ENCODE data around the gene AMACR.
A peak's percentile ranks its signal among the peaks of the same experiment; 100 is the strongest.

Gene AMACR

DNA sequence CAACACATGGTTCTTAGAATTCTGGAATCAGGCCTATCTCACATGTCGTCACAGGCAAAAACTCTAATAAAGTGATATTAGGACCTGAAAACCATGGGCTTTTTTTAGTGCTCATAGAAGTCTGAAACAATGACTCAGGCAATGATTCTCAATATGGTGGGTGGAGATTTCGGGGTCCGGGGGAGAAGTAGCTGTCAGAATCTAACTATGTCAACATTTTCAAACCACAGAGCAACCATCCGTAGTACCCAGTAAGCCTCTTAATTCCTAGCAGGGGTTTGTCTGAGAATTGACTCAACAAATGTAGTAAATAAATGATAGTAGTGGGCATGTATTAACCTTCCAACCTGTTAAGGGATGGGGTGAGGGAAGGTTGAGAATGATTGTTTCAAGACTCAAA is 2.6 kb downstream of the AMACR start:
- H3K4me1 ChIP-seq (ENCODE audit: control insufficient read depth, insufficient read depth, low read length) = peaks cover 33% of the 10 kb centered on the region
- no peak for DNase-seq (ENCODE audit: low read depth)
- H3K9me3 ChIP-seq (ENCODE audit: control insufficient read depth, low read length) = no peaks in the 10 kb centered on the region
- no peak overlapping the region for H3K9ac ChIP-seq (ENCODE audit: low read length)
- no peaks in the 10 kb centered on the region for H3K27me3 ChIP-seq (replicated peaks; ENCODE audit: control insufficient read depth, insufficient read depth, low read length)
- peaks cover 16% of the 10 kb centered on the region for H3K36me3 ChIP-seq (ENCODE audit: control insufficient read depth, insufficient read depth, low read length, severe bottlenecking)
- H3K4me3 ChIP-seq (ENCODE audit: low read length) = no peak overlapping the region

DNA sequence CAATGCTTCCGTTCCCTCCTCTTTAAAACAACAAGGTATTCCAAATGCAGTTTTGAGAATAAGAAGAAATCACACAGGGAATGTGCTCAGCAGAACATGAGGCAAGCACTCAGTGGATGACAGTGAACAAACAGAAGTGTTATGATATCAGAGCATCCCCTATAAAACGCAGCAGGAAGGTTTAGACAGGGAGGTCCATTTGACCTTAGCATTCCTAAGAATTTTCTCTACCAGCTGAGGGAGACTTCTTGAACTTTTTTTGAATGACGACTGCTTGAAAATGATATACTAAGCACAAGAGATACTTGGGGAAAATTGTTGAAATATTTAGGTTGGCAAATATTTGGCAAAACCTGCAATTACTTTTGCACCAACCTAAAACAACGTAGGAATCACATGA is 3.9 kb downstream of the AMACR start:
- Histone ChIP-seq H3K9ac (ENCODE audit: low read length) (no peak overlapping the region), H3K4me1 (ENCODE audit: control insufficient read depth, insufficient read depth, low read length) (peaks cover 26% of the 10 kb centered on the region), H3K27me3 (replicated peaks; ENCODE audit: control insufficient read depth, insufficient read depth, low read length) (no peaks in the 10 kb centered on the region), H3K9me3 (ENCODE audit: control insufficient read depth, low read length) (no peaks in the 10 kb centered on the region), H3K36me3 (ENCODE audit: control insufficient read depth, insufficient read depth, low read length, severe bottlenecking) (peaks cover 16% of the 10 kb centered on the region), H3K4me3 (ENCODE audit: low read length) (no peak overlapping the region)
- no peak for DNase-seq (ENCODE audit: low read depth)

DNA sequence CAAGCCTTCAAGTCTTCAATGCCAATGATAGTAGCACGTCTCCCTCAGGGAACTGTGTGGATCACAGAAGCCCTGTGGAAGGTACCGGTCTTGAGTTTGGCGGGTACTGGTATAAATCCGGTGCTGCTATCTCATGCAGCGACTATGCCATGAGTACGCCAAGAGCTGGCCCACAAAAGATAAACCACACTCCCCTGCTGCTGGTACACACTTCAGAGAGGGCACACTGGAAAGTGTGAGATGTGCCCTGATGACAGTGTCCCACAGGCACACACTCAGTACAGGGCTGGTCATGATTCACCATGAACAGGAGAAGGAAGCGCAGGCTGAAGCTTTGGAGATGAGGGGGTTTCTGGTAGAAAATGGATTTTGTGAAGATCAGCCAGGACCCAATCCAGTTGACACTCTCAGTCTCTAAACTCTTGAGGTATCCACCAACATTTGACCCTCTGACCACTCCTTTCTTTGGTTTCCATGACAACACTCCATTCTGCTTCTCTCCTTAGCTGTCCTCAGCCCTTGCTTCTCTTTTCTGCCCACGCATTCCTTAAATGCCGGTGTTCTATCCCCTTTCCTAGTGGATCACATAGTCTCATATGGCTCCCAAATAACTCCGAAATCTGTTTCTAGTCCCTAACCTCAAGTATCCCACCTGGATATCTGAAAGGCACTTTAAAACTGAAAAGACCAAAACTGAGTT is 5.1 kb downstream of the AMACR start:
- no peak overlapping the region for H3K9ac ChIP-seq (ENCODE audit: low read length)
- H3K27me3 ChIP-seq (replicated peaks; ENCODE audit: control insufficient read depth, insufficient read depth, low read length) = no peaks in the 10 kb centered on the region
- peaks cover 16% of the 10 kb centered on the region for H3K36me3 ChIP-seq (ENCODE audit: control insufficient read depth, insufficient read depth, low read length, severe bottlenecking)
- no peak for DNase-seq (ENCODE audit: low read depth)
- peaks cover 22% of the 10 kb centered on the region for H3K4me1 ChIP-seq (ENCODE audit: control insufficient read depth, insufficient read depth, low read length)
- H3K4me3 ChIP-seq (ENCODE audit: low read length) = no peak overlapping the region
- H3K9me3 ChIP-seq (ENCODE audit: control insufficient read depth, low read length) = no peaks in the 10 kb centered on the region

DNA sequence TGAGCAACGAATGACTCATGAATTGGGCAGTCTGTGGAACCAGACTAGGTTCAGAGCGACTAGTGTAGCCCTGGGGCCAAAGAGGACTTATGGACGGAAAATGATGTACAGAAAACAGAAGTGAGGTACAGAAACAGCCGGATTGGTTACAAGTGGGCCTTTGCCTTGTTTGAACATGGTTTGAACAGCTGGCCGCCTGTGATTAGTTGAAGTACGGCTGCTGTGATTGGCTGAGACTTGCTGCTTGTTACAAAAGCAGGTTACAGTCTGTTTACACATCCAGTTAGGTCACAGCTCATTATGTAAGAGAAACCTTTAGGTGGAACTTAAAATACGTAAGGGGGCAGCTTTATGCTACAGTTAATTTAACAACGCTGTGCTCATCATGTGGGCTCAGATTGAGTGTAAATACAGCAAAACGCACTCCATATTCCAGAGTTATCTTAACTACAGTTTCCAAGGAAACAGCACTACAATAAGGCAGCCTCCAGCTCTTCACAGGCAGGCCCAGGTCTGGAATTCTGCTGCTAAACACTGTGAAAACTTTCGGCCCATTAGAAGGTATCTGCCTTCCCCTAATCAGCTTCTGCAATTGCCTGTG is 6.5 kb downstream of the AMACR start:
- H3K9me3 ChIP-seq (ENCODE audit: control insufficient read depth, low read length) = no peaks in the 10 kb centered on the region
- H3K36me3 ChIP-seq (ENCODE audit: control insufficient read depth, insufficient read depth, low read length, severe bottlenecking) = peaks cover 16% of the 10 kb centered on the region
- peaks cover 16% of the 10 kb centered on the region for H3K4me1 ChIP-seq (ENCODE audit: control insufficient read depth, insufficient read depth, low read length)
- H3K4me3 ChIP-seq (ENCODE audit: low read length) = no peak overlapping the region
- H3K27me3 ChIP-seq (replicated peaks; ENCODE audit: control insufficient read depth, insufficient read depth, low read length) = no peaks in the 10 kb centered on the region
- no peak overlapping the region for H3K9ac ChIP-seq (ENCODE audit: low read length)
- DNase-seq (ENCODE audit: low read depth) = no peak

DNA sequence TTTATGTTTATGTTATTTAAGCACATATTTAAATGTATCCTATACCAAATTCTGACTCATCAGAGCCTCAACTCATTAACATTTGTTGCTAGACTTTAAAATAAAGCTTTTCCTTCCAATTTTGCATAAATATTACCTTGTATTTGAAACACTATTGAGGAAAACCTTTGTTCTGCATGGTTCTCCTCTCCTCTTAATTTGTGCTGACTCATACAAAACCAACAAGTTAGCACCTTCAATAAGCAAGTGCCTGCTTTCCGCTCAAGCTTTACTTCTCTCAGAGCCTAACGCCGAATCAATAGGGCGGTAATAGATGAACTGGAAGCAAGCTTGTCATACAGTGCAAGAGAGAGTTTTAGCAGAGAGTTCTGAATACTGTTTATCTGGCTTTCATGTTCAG is 7.9 kb downstream of the AMACR start:
- H3K9ac ChIP-seq (ENCODE audit: low read length) = no peak overlapping the region
- DNase-seq (ENCODE audit: low read depth) = no peak
- peaks cover 19% of the 10 kb centered on the region for H3K4me1 ChIP-seq (ENCODE audit: control insufficient read depth, insufficient read depth, low read length)
- H3K36me3 ChIP-seq (ENCODE audit: control insufficient read depth, insufficient read depth, low read length, severe bottlenecking) = peaks cover 16% of the 10 kb centered on the region
- no peak overlapping the region for H3K4me3 ChIP-seq (ENCODE audit: low read length)
- no peaks in the 10 kb centered on the region for H3K9me3 ChIP-seq (ENCODE audit: control insufficient read depth, low read length)
- no peaks in the 10 kb centered on the region for H3K27me3 ChIP-seq (replicated peaks; ENCODE audit: control insufficient read depth, insufficient read depth, low read length)

DNA sequence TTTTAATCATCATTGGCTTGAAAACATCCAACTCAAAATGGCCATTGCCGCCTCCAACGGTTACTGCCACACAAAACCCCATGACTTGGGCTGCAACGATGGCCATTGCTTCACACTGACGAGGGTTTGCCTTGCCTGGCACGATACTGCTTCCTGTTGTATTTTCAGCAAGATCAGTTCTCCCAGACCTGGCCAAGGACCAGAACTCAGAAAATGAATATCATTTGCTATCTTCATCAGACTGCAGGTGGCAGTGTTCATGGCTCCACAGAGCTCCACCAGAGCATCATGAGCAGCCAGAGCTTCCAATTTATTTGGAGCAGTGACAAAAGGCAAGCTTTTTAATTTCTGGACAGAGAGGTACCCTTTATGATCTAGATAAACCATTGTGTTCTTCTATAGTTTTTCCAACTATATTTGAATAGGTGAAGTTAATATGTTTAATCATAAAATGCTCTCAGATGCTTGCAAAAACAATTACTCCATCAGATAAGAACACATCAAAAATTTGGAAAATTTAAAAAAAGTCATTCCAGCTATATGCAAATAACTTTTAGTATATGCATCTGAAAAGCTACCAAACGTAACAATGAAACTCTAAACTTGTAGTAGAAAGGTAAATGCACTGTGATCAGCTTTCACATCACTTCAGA is 10.4 kb downstream of the AMACR start:
- H3K9me3 ChIP-seq (ENCODE audit: control insufficient read depth, low read length) = no peaks in the 10 kb centered on the region
- no peak overlapping the region for H3K9ac ChIP-seq (ENCODE audit: low read length)
- no peaks in the 10 kb centered on the region for H3K36me3 ChIP-seq (ENCODE audit: control insufficient read depth, insufficient read depth, low read length, severe bottlenecking)
- no peaks in the 10 kb centered on the region for H3K27me3 ChIP-seq (replicated peaks; ENCODE audit: control insufficient read depth, insufficient read depth, low read length)
- peak overlapping the region; percentile 13 for H3K4me3 ChIP-seq (ENCODE audit: low read length)
- peak; percentile 91 for DNase-seq (ENCODE audit: low read depth)
- peaks cover 23% of the 10 kb centered on the region for H3K4me1 ChIP-seq (ENCODE audit: control insufficient read depth, insufficient read depth, low read length)

DNA sequence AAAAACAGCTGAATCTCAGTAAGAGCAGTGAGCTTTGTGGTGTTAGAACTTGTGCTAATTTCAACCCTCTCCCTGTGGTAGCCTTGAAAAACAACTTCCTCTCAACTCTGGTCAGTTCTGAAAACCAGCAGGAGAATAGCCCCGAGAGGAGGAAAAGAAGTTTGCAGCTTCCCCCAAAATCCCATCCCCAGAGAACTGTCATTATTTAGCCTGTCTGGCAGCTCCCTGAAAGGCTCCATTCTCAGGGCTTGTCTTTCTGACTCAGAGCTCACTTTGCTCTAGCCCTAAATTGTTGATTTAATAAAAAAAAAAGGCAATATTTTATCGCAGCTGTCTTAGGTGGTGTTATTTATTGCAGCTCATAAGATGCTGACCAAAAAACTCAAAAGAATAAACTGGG is 12.0 kb downstream of the AMACR start:
- Histone ChIP-seq H3K36me3 (ENCODE audit: control insufficient read depth, insufficient read depth, low read length, severe bottlenecking) (no peaks in the 10 kb centered on the region), H3K9ac (ENCODE audit: low read length) (no peak overlapping the region), H3K27me3 (replicated peaks; ENCODE audit: control insufficient read depth, insufficient read depth, low read length) (no peaks in the 10 kb centered on the region), H3K9me3 (ENCODE audit: control insufficient read depth, low read length) (no peaks in the 10 kb centered on the region), H3K4me3 (ENCODE audit: low read length) (no peak overlapping the region), H3K4me1 (ENCODE audit: control insufficient read depth, insufficient read depth, low read length) (peaks cover 16% of the 10 kb centered on the region)
- no peak for DNase-seq (ENCODE audit: low read depth)

DNA sequence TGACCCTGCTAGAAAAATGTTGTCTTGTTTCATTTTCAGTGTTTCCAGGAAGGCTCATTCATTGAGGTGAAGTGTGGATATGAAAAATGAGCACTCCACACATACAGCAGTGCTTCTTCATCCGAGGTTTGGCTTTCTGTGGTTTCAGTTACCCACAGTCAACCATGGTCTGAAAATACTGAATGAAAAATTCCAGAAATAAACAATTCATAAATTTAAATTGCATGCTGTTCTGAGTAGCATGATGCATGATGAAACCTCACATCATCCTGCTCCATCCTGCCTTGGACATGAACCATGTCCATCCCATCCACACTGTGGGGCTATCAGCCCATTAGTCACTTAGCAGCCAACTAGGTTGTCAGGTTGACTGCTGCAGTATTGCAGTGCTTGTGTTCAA is 13.0 kb downstream of the AMACR start:
- H3K4me1 ChIP-seq (ENCODE audit: control insufficient read depth, insufficient read depth, low read length) = peaks cover 16% of the 10 kb centered on the region
- no peaks in the 10 kb centered on the region for H3K36me3 ChIP-seq (ENCODE audit: control insufficient read depth, insufficient read depth, low read length, severe bottlenecking)
- no peak overlapping the region for H3K4me3 ChIP-seq (ENCODE audit: low read length)
- peak; percentile 60 for DNase-seq (ENCODE audit: low read depth)
- H3K9me3 ChIP-seq (ENCODE audit: control insufficient read depth, low read length) = no peaks in the 10 kb centered on the region
- H3K27me3 ChIP-seq (replicated peaks; ENCODE audit: control insufficient read depth, insufficient read depth, low read length) = no peaks in the 10 kb centered on the region
- no peak overlapping the region for H3K9ac ChIP-seq (ENCODE audit: low read length)

DNA sequence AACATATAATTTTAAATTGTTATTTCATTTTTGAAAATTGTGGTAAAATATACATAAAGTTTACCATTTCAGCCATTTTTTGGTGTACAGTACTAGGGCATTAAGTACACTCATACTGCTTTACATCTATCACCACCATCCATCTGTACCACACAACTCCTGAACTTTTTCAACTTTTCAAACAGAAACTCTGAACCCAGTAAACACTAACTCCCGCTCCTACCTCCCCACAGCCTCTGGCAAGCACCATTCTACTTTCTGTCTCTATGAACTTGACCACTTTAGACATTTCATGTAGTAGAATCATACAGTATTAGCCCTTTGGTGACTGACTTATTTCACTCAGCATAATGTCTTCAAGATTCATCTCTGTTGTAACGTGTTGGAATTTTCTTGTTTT is 15.0 kb downstream of the AMACR start:
- H3K4me3 ChIP-seq (ENCODE audit: low read length) = no peak overlapping the region
- H3K36me3 ChIP-seq (ENCODE audit: control insufficient read depth, insufficient read depth, low read length, severe bottlenecking) = peaks cover 14% of the 10 kb centered on the region
- H3K9me3 ChIP-seq (ENCODE audit: control insufficient read depth, low read length) = no peaks in the 10 kb centered on the region
- peaks cover 16% of the 10 kb centered on the region for H3K4me1 ChIP-seq (ENCODE audit: control insufficient read depth, insufficient read depth, low read length)
- DNase-seq (ENCODE audit: low read depth) = no peak
- H3K9ac ChIP-seq (ENCODE audit: low read length) = no peak overlapping the region
- H3K27me3 ChIP-seq (replicated peaks; ENCODE audit: control insufficient read depth, insufficient read depth, low read length) = no peaks in the 10 kb centered on the region

DNA sequence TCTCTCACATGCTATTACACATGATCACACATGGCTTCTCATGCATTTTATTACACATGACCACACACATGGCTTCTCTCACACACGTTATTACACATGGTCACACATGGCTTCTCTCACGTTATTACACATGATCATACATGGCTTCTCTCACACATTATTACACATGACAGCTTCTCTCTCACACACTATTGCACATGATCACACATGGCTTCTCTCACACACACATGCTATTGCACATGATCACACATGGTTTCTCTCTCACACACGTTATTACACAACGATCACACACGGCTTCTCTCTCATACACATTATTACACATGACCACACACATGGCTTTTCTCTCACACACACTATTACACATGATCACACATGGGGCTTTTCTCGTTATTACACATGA is 22.4 kb downstream of the AMACR start:
- Histone ChIP-seq H3K9ac (ENCODE audit: low read length) (no peak overlapping the region), H3K9me3 (ENCODE audit: control insufficient read depth, low read length) (no peaks in the 10 kb centered on the region), H3K27me3 (replicated peaks; ENCODE audit: control insufficient read depth, insufficient read depth, low read length) (no peaks in the 10 kb centered on the region), H3K4me3 (ENCODE audit: low read length) (no peak overlapping the region), H3K4me1 (ENCODE audit: control insufficient read depth, insufficient read depth, low read length) (peaks cover 3% of the 10 kb centered on the region), H3K36me3 (ENCODE audit: control insufficient read depth, insufficient read depth, low read length, severe bottlenecking) (peaks cover 21% of the 10 kb centered on the region)
- DNase-seq (ENCODE audit: low read depth) = no peak

DNA sequence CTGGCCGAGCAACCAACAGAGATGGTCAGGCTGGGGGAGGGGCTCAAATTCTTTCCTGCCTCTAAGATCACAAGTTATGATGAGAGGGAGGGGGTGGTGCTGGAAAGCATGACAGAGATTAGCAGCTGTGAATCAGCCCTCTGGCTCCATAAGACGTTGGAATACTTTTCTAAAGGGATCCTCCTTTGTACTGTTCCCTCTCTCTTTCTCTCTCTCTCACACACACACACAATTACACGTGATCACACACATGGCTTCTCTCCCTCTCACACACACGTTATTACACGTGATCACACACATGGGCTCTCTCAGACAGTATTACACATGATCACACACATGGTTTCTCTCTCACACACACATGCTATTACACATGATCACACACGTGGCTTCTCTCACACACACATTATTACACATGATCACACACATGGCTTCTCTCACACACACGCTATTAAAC is 23.2 kb downstream of the AMACR start, which contains the start of gene SLC45A2:
Gene SLC45A2 (minus strand): TSS at position 23 of the 454 bp plus-strand sequence. CDS start 110 bp downstream, outside the sequence.
- no peak within 1 kb of the TSS for H3K4me3 ChIP-seq (ENCODE audit: low read length)
- no peaks in the 10 kb centered on the region for H3K9me3 ChIP-seq (ENCODE audit: control insufficient read depth, low read length)
- no peaks in the 10 kb centered on the region for H3K27me3 ChIP-seq (replicated peaks; ENCODE audit: control insufficient read depth, insufficient read depth, low read length)
- H3K36me3 ChIP-seq (ENCODE audit: control insufficient read depth, insufficient read depth, low read length, severe bottlenecking) = peaks cover 21% of the 10 kb centered on the region
- H3K4me1 ChIP-seq (ENCODE audit: control insufficient read depth, insufficient read depth, low read length) = peaks cover 3% of the 10 kb centered on the region
- H3K9ac ChIP-seq (ENCODE audit: low read length) = no peak within 1 kb of the TSS
- DNase-seq (ENCODE audit: low read depth) = no peak

Data from adipocyte (in vitro differentiated cells).